Measurements from ENCODE around the gene HSPA1B.
"Not testable (repeated sequence)": the region's sequence is repeated elsewhere in the genome, so short reads cannot be mapped to it uniquely, and the experiment has no call there.

DNA sequence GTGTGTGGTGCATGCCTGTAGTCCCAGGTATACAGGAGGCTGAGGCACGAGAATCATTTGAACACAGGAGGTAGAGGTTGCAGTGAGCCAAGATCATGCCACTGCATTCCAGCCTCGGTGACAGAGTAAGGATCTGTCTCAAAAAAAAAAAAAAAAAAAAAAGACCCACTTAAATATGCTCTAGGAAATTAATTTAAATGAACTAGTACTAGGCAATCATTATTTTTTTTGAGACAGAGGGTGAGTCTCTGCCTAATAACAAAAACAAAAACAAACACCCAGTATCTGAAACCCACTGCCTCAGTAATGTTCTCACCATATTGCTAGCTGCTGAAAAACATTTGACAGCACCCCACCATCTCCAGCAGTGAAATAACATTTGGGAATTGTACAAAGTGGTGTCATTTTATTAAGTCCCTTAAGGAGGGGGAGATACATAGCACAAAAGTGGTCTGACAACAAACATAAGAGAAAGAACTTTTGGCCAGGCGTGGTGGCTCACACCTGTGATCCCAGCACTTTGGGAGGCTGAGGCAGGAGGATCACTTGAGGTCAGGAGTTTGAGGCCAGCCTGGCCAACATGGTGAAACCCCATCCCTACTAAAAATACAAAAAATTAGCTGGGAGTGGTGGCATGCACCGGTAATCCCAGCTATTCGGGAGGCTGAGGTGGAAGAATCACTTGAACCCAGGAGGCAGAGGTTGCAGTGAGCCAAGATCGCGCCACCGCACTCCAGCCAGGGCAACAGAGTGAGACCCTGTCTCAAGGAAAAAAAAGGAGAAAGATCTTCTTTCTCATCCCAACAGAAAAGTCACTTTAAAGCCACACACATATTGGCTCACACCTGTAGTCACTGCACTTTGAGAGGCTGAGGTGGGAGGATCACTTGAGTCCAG, 26.3 kb upstream of the HSPA1B start:
- TF ChIP-seq, protein P1, sequence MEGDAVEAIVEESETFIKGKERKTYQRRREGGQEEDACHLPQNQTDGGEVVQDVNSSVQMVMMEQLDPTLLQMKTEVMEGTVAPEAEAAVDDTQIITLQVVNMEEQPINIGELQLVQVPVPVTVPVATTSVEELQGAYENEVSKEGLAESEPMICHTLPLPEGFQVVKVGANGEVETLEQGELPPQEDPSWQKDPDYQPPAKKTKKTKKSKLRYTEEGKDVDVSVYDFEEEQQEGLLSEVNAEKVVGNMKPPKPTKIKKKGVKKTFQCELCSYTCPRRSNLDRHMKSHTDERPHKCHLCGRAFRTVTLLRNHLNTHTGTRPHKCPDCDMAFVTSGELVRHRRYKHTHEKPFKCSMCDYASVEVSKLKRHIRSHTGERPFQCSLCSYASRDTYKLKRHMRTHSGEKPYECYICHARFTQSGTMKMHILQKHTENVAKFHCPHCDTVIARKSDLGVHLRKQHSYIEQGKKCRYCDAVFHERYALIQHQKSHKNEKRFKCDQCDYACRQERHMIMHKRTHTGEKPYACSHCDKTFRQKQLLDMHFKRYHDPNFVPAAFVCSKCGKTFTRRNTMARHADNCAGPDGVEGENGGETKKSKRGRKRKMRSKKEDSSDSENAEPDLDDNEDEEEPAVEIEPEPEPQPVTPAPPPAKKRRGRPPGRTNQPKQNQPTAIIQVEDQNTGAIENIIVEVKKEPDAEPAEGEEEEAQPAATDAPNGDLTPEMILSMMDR (IDR thresholded peaks at IDR 0.05), result not testable (repeated sequence)
- TF ChIP-seq POLR2AphosphoS5, EP300, POLR2A (IDR thresholded peaks at IDR 0.05): not testable (repeated sequence)
